Measurements from ENCODE around the gene ZNF81.

ZNF81 gene

GRCh38 chrX:47873123-47873522, 36.4 kb downstream of the ZNF81 start:
- no peak overlapping the region for H3K4me3 ChIP-seq (ENCODE audit: insufficient read length, low read depth)
- no peak for TF ChIP-seq YY1 (IDR thresholded peaks at IDR 0.05; ENCODE audit: insufficient read depth, insufficient read length)
- no peak for TF ChIP-seq ZNF274 (IDR thresholded peaks at IDR 0.05; ENCODE audit: low read depth, low read length)
- no peak for TF ChIP-seq SUZ12 (IDR thresholded peaks at IDR 0.05; ENCODE audit: extremely low read depth, insufficient read depth, insufficient read length)
- H3K9ac ChIP-seq (ENCODE audit: insufficient read length, low read depth) = no peak overlapping the region
- H3K9me3 ChIP-seq (ENCODE audit: insufficient read depth, low read length) = peaks cover 40% of the 10 kb centered on the region
- no peaks in the 10 kb centered on the region for H3K27me3 ChIP-seq (ENCODE audit: insufficient read depth, insufficient read length)
- no peak for DNase-seq (ENCODE audit: low read depth, low spot score)
- peaks cover 29% of the 10 kb centered on the region for H3K36me3 ChIP-seq (ENCODE audit: insufficient read depth, insufficient read length, low read length)
- H3K4me1 ChIP-seq (ENCODE audit: insufficient read depth, insufficient read length) = no peaks in the 10 kb centered on the region

GRCh38 chrX:47877327-47877726, 40.6 kb downstream of the ZNF81 start:
- no peak for DNase-seq (ENCODE audit: low read depth, low spot score)

DNA sequence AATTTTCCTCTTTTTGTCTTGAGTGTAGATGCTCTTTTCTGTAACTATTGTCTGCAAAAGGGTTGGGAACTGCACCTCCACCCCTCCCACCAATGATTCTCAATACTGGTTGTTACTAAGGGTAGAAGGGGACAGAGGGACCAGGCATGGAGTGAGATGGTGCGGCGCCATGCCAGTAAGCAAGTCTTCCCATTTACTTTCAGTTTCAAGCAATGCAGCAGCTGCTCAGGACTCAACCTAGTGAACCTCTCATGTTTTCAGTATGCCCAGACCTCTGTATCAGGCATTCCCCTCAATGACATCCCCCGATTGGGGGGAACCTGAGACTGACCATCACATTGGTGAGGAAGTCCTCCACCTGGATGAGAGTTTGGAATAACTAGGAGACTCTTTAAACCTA, 41.5 kb downstream of the ZNF81 start:
- DNase-seq (ENCODE audit: low read depth, low spot score) = no peak

More at GRCh38 chrX:47877327-47877726, 40.6 kb downstream of the ZNF81 start:
- no peak for TF ChIP-seq YY1 (IDR thresholded peaks at IDR 0.05; ENCODE audit: insufficient read depth, insufficient read length)
- no peak for TF ChIP-seq ZNF274 (IDR thresholded peaks at IDR 0.05; ENCODE audit: low read depth, low read length)
- TF ChIP-seq SUZ12 (IDR thresholded peaks at IDR 0.05; ENCODE audit: extremely low read depth, insufficient read depth, insufficient read length) = no peak
- H3K27me3 ChIP-seq (ENCODE audit: insufficient read depth, insufficient read length) = no peaks in the 10 kb centered on the region
- no peak overlapping the region for H3K9ac ChIP-seq (ENCODE audit: insufficient read length, low read depth)
- peaks cover 31% of the 10 kb centered on the region for H3K36me3 ChIP-seq (ENCODE audit: insufficient read depth, insufficient read length, low read length)
- peaks cover 32% of the 10 kb centered on the region for H3K9me3 ChIP-seq (ENCODE audit: insufficient read depth, low read length)
- no peak overlapping the region for H3K4me3 ChIP-seq (ENCODE audit: insufficient read length, low read depth)
- H3K4me1 ChIP-seq (ENCODE audit: insufficient read depth, insufficient read length) = no peaks in the 10 kb centered on the region

DNA sequence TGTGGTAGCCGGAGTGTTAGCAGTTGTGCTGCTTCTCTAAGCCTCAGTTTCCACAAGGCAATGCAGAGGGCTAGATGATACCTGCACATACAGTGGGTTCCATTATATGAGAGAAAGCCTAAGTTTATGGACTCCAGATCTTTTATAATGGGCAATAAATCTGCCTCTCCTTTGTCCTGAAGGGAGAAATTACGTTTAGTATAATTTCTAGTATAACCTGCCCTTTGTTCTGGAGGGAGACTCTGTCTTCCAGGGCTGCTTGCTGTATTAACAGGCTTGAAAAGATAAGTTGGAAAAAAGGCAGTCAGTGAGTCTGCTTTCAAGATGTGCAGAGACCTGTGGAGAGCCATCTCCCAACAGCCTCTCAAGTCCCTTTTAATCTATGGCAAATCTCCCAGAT, 42.8 kb downstream of the ZNF81 start:
- TF ChIP-seq SUZ12 (IDR thresholded peaks at IDR 0.05; ENCODE audit: extremely low read depth, insufficient read depth, insufficient read length) (no peak), ZNF274 (IDR thresholded peaks at IDR 0.05; ENCODE audit: low read depth, low read length) (no peak), YY1 (IDR thresholded peaks at IDR 0.05; ENCODE audit: insufficient read depth, insufficient read length) (no peak)
- H3K27me3 ChIP-seq (ENCODE audit: insufficient read depth, insufficient read length) = no peaks in the 10 kb centered on the region
- H3K4me3 ChIP-seq (ENCODE audit: insufficient read length, low read depth) = no peak overlapping the region
- peaks cover 10% of the 10 kb centered on the region; the same call in 1 of the 2 replicates for H3K9me3 ChIP-seq (ENCODE audit: insufficient read depth, low read length)
- H3K36me3 ChIP-seq (ENCODE audit: insufficient read depth, insufficient read length, low read length) = peaks cover 20% of the 10 kb centered on the region
- H3K4me1 ChIP-seq (ENCODE audit: insufficient read depth, insufficient read length) = no peaks in the 10 kb centered on the region
- DNase-seq (ENCODE audit: low read depth, low spot score) = no peak
- H3K9ac ChIP-seq (ENCODE audit: insufficient read length, low read depth) = no peak overlapping the region

More for the DNA sequence above, 41.5 kb downstream of the ZNF81 start:
- no peaks in the 10 kb centered on the region for H3K27me3 ChIP-seq (ENCODE audit: insufficient read depth, insufficient read length)
- TF ChIP-seq SUZ12 (IDR thresholded peaks at IDR 0.05; ENCODE audit: extremely low read depth, insufficient read depth, insufficient read length) (no peak), YY1 (IDR thresholded peaks at IDR 0.05; ENCODE audit: insufficient read depth, insufficient read length) (no peak), ZNF274 (IDR thresholded peaks at IDR 0.05; ENCODE audit: low read depth, low read length) (no peak)
- peaks cover 26% of the 10 kb centered on the region for H3K36me3 ChIP-seq (ENCODE audit: insufficient read depth, insufficient read length, low read length)
- no peaks in the 10 kb centered on the region for H3K4me1 ChIP-seq (ENCODE audit: insufficient read depth, insufficient read length)
- H3K9ac ChIP-seq (ENCODE audit: insufficient read length, low read depth) = no peak overlapping the region
- H3K4me3 ChIP-seq (ENCODE audit: insufficient read length, low read depth) = no peak overlapping the region
- H3K9me3 ChIP-seq (ENCODE audit: insufficient read depth, low read length) = peaks cover 23% of the 10 kb centered on the region

DNA sequence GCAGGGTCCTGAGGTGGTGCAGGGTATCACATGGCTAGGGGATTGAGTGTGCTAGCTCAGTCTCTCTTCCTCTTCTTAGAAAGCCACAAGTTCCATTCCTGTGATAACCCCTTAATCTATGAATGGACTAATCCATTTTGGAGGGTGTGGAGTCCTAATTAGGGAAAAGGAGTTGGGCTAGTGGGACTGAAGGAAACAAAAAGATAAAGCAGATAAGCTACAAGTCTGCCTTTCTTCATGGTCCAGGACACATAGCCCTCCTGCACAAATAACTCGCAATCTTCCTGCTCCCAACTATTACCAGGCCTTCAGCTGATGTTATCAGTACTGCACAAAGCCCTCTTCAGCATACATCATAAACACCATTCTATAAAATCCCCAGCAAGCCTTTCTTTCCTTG, 44.2 kb downstream of the ZNF81 start:
- no peaks in the 10 kb centered on the region for H3K27me3 ChIP-seq (ENCODE audit: insufficient read depth, insufficient read length)
- TF ChIP-seq ZNF274 (IDR thresholded peaks at IDR 0.05; ENCODE audit: low read depth, low read length) (no peak), SUZ12 (IDR thresholded peaks at IDR 0.05; ENCODE audit: extremely low read depth, insufficient read depth, insufficient read length) (no peak), YY1 (IDR thresholded peaks at IDR 0.05; ENCODE audit: insufficient read depth, insufficient read length) (no peak)
- no peaks in the 10 kb centered on the region for H3K4me1 ChIP-seq (ENCODE audit: insufficient read depth, insufficient read length)
- peaks cover 20% of the 10 kb centered on the region for H3K36me3 ChIP-seq (ENCODE audit: insufficient read depth, insufficient read length, low read length)
- H3K9me3 ChIP-seq (ENCODE audit: insufficient read depth, low read length) = peaks cover 4% of the 10 kb centered on the region; the same call in 1 of the 2 replicates
- no peak overlapping the region for H3K9ac ChIP-seq (ENCODE audit: insufficient read length, low read depth)
- DNase-seq (ENCODE audit: low read depth, low spot score) = no peak
- no peak overlapping the region for H3K4me3 ChIP-seq (ENCODE audit: insufficient read length, low read depth)

DNA sequence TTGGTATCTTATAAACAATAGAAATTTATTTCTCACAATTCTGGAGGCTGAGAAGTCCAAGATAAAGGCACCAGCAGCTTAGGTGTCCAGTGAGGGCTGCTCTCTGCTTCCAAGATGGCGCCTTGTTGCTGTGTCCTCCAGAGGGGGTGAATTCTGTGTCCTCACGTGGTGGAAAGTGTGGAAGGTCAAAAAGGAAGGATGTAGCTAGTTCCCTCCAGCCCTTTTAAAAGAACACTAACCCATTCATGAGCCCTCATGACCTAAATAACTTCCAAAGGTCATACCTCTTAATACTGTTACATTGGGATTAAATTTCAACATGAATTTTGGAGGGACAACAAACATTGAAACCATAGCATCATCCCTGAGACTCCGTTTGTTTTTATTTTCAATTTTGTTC, 48.8 kb downstream of the ZNF81 start:
- TF ChIP-seq YY1 (IDR thresholded peaks at IDR 0.05; ENCODE audit: insufficient read depth, insufficient read length) (no peak), SUZ12 (IDR thresholded peaks at IDR 0.05; ENCODE audit: extremely low read depth, insufficient read depth, insufficient read length) (no peak), ZNF274 (IDR thresholded peaks at IDR 0.05; ENCODE audit: low read depth, low read length) (no peak)
- DNase-seq (ENCODE audit: low read depth, low spot score) = no peak
- Histone ChIP-seq H3K4me1 (ENCODE audit: insufficient read depth, insufficient read length) (no peaks in the 10 kb centered on the region), H3K9ac (ENCODE audit: insufficient read length, low read depth) (no peak overlapping the region), H3K36me3 (ENCODE audit: insufficient read depth, insufficient read length, low read length) (peaks cover 18% of the 10 kb centered on the region), H3K27me3 (ENCODE audit: insufficient read depth, insufficient read length) (no peaks in the 10 kb centered on the region), H3K9me3 (ENCODE audit: insufficient read depth, low read length) (no peaks in the 10 kb centered on the region), H3K4me3 (ENCODE audit: insufficient read length, low read depth) (no peak overlapping the region)

DNA sequence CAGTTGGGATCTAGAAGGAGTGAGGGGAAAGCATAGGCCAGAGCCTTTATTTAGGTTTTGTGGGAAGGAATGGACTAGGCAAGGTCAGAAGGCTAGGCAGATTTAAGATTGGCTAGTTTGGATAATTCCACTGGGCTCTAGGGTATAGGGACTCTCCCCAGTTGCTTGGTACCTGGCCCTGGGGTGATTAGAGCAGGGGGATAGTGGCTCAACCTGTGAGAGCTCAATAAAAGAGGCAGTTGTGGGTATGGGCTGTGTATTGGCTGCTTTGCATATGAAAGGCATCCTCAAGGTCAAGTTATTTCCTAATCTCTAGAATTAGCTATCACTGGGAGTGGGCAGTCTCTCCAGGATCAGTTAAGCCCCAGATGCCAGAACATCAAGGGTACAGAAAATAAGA, 61.3 kb downstream of the ZNF81 start:
- Histone ChIP-seq H3K4me1 (ENCODE audit: insufficient read depth, insufficient read length) (no peaks in the 10 kb centered on the region), H3K9me3 (ENCODE audit: insufficient read depth, low read length) (no peaks in the 10 kb centered on the region), H3K36me3 (ENCODE audit: insufficient read depth, insufficient read length, low read length) (peaks cover 10% of the 10 kb centered on the region), H3K4me3 (ENCODE audit: insufficient read length, low read depth) (no peak overlapping the region), H3K27me3 (ENCODE audit: insufficient read depth, insufficient read length) (no peaks in the 10 kb centered on the region), H3K9ac (ENCODE audit: insufficient read length, low read depth) (no peak overlapping the region)
- DNase-seq (ENCODE audit: low read depth, low spot score) = no peak
- no peak for TF ChIP-seq ZNF274 (IDR thresholded peaks at IDR 0.05; ENCODE audit: low read depth, low read length)
- TF ChIP-seq YY1 (IDR thresholded peaks at IDR 0.05; ENCODE audit: insufficient read depth, insufficient read length) = no peak
- TF ChIP-seq SUZ12 (IDR thresholded peaks at IDR 0.05; ENCODE audit: extremely low read depth, insufficient read depth, insufficient read length) = no peak
